IMR-90 (cell line): ENCODE data around the gene PDE6H. TPM values are rescaled to one million over a fixed set of nuclear protein-coding genes. Genes with fewer than 3 reads are reported as not detected.

Experiments
- ATAC-seq: fragments of 200-7000 bp; cut with Tn5 transposase; 2 replicates; pipeline ENCODE4 v1.9.1; 2020; ENCODE audit warnings: low read depth, mild to moderate bottlenecking, moderate library complexity
- BruUV-seq: library from RNA; stranded (reverse); fragments of 400-500 nt; replicated peaks from 2 replicates; lab custom pipeline; 2021; lab: Mats Ljungman, UMichigan
- CTCF ChIA-PET: fragments of 300-600 bp; formaldehyde crosslinking; extraction: SDS; loops from one replicate; lab custom pipeline; 2021; ENCODE audit warnings: antibody characterized with exemption; lab: Yijun Ruan, JAX
- POLR2A ChIA-PET: fragments of 300-600 bp; sonication (Branson Sonifier 250); formaldehyde crosslinking; loops from one replicate; lab custom pipeline; 2022; ENCODE audit warnings: antibody characterized with exemption; ENCODE audit not compliant: unreplicated experiment; lab: Charles Lee
- DNase-seq: peaks from one replicate; pipeline ENCODE4 v3.0.0; 2013
- H2AFZ ChIP-seq: replicated peaks from 2 replicates; pipeline ENCODE3; 2013; ENCODE audit warnings: low read length, mild to moderate bottlenecking; ENCODE audit not compliant: poor library complexity
- H2AK5ac ChIP-seq: 2 replicates; pipeline ENCODE4 v1.6.1; 2013; ENCODE audit warnings: low read depth, low read length, inconsistent platforms
- H2AK9ac ChIP-seq: replicated peaks from 2 replicates; pipeline ENCODE3; 2013; ENCODE audit warnings: mild to moderate bottlenecking, low read depth, low read length, moderate library complexity; ENCODE audit not compliant: poor library complexity
- H2BK120ac ChIP-seq: 2 replicates; pipeline ENCODE4 v1.6.1; 2013; ENCODE audit warnings: low read depth, low read length, inconsistent platforms
- H2BK15ac ChIP-seq: 3 replicates; pipeline ENCODE4 v1.6.1; 2013; ENCODE audit warnings: low read depth, low read length, inconsistent platforms
- H2BK20ac ChIP-seq: 2 replicates; pipeline ENCODE4 v1.6.1; 2013; ENCODE audit warnings: low read depth, mild to moderate bottlenecking, inconsistent platforms, low read length, moderate library complexity
- H2BK5ac ChIP-seq: 2 replicates; pipeline ENCODE4 v1.6.1; 2013; ENCODE audit warnings: mild to moderate bottlenecking, low read depth, low read length, inconsistent platforms; ENCODE audit not compliant: poor library complexity, severe bottlenecking
- H3K14ac ChIP-seq: replicated peaks from 2 replicates; pipeline ENCODE4 v1.6.1; 2013; ENCODE audit warnings: low read depth, low read length, inconsistent platforms
- H3K18ac ChIP-seq: 2 replicates; pipeline ENCODE4 v1.6.1; 2013; ENCODE audit warnings: low read depth, low read length, control low read depth
- H3K23ac ChIP-seq: 2 replicates; pipeline ENCODE4 v1.6.1; 2013; ENCODE audit warnings: low read depth, low read length, inconsistent platforms
- H3K27ac ChIP-seq: 2 replicates; pipeline ENCODE4 v1.5.1; 2013; ENCODE audit warnings: mild to moderate bottlenecking, control low read depth, low read length; ENCODE audit not compliant: insufficient read depth
- H3K27me3 ChIP-seq: 2 replicates; pipeline ENCODE4 v1.6.1; 2013; ENCODE audit warnings: low read length; ENCODE audit not compliant: control insufficient read depth, insufficient read depth
- H3K36me3 ChIP-seq: 2 replicates; pipeline ENCODE4 v1.6.1; 2013; ENCODE audit warnings: low read length, mixed read lengths; ENCODE audit not compliant: control insufficient read depth, insufficient read depth
- H3K4ac ChIP-seq: 2 replicates; pipeline ENCODE4 v1.6.1; 2013; ENCODE audit warnings: low read depth, low read length, inconsistent platforms
- H3K4me1 ChIP-seq: 2 replicates; pipeline ENCODE4 v1.6.1; 2013; ENCODE audit warnings: low read length, mixed read lengths; ENCODE audit not compliant: control insufficient read depth, insufficient read depth
- H3K4me2 ChIP-seq: 2 replicates; pipeline ENCODE4 v1.6.1; 2013; ENCODE audit warnings: low read depth, mild to moderate bottlenecking, control low read depth, low read length, moderate library complexity
- H3K4me3 ChIP-seq: 2 replicates; pipeline ENCODE4 v1.5.1; 2013; ENCODE audit warnings: low read depth, mild to moderate bottlenecking, control low read depth, low read length, moderate library complexity; ENCODE audit not compliant: insufficient read depth
- H3K56ac ChIP-seq: 2 replicates; pipeline ENCODE4 v1.6.1; 2013; ENCODE audit warnings: low read length, inconsistent platforms; ENCODE audit not compliant: insufficient read depth; ENCODE audit errors: extremely low read depth
- H3K79me1 ChIP-seq, 2 experiments: 2 replicates each; pipeline ENCODE4 v1.6.1; 2013; ENCODE audit warnings: low read length in 2 of 2, inconsistent platforms in 1 of 2, low read depth in 1 of 2
- H3K9ac ChIP-seq: 2 replicates; pipeline ENCODE4 v1.6.1; 2013; ENCODE audit warnings: low read depth, low read length, control low read depth
- H3K9me1 ChIP-seq: 2 replicates; pipeline ENCODE4 v1.6.1; 2013; ENCODE audit warnings: low read length, inconsistent platforms; ENCODE audit not compliant: insufficient read depth
- H3K9me3 ChIP-seq: 2 replicates; pipeline ENCODE4 v1.6.1; 2013; ENCODE audit warnings: low read length; ENCODE audit not compliant: control insufficient read depth, insufficient read depth
- H4K20me1 ChIP-seq: 2 replicates; pipeline ENCODE4 v1.6.1; 2013; ENCODE audit warnings: low read length, inconsistent platforms; ENCODE audit not compliant: insufficient read depth
- H4K5ac ChIP-seq: 2 replicates; pipeline ENCODE4 v1.6.1; 2013; ENCODE audit warnings: mild to moderate bottlenecking, low read depth, low read length, control low read depth
- H4K8ac ChIP-seq, 2 experiments: 2 replicates each; pipeline ENCODE4 v1.6.1; 2013; ENCODE audit warnings: low read depth in 2 of 2, low read length in 2 of 2, control low read depth in 1 of 2, inconsistent platforms in 1 of 2
- H4K91ac ChIP-seq: 2 replicates; pipeline ENCODE4 v1.6.1; 2013; ENCODE audit warnings: low read depth, low read length, inconsistent platforms; ENCODE audit not compliant: insufficient read depth
- CEBPB ChIP-seq: IDR thresholded peaks from 2 replicates; pipeline ENCODE4 v1.6.1; 2012; ENCODE audit warnings: low read depth, low read length, improper control_type of control experiment
- CTCF ChIP-seq: conservative IDR thresholded peaks from 2 replicates; pipeline ENCODE4 v1.5.1; 2012; ENCODE audit warnings: mild to moderate bottlenecking, low read depth, low read length, improper control_type of control experiment
- MAZ ChIP-seq: IDR thresholded peaks from 2 replicates; pipeline ENCODE4 v1.6.1; 2012; ENCODE audit warnings: low read depth, mild to moderate bottlenecking, low read length, improper control_type of control experiment, moderate library complexity, borderline replicate concordance
- MXI1 ChIP-seq: IDR thresholded peaks from 2 replicates; pipeline ENCODE4 v1.6.1; 2012; ENCODE audit warnings: low read depth, mild to moderate bottlenecking, low read length, moderate library complexity, borderline replicate concordance
- SMC3 ChIP-seq: fragments of 150-350 bp; IDR thresholded peaks from 2 replicates; pipeline ENCODE4 v1.6.1; 2016; ENCODE audit warnings: low read depth, mild to moderate bottlenecking, antibody characterized with exemption, low read length, moderate library complexity
- WGBS, 2 experiments: methylation state at CpG; one replicate each; pipeline versions ENCODE4 v1.1.5 to v1.1.7; 2013; ENCODE audit warnings: missing lambda C conversion rate in 2 of 2; ENCODE audit not compliant: insufficient read length in 1 of 2; ENCODE audit errors: extremely low coverage in 2 of 2; 5-methylcytosine and 5-hydroxymethylcytosine counted together
- dilution Hi-C: fragments of 300-500 bp; cut with HindIII; formaldehyde crosslinking; loops from one replicate; pipeline ENCODE4 v1.14.3; 2018; ENCODE audit warnings: low sequenced_read_pairs; ENCODE audit not compliant: unreplicated experiment
- in situ Hi-C: fragments of 300-500 bp; cut with MboI; formaldehyde crosslinking; loops from 3 replicates; pipeline ENCODE4 v1.14.3; 2019; ENCODE audit warnings: low sequenced_read_pairs, inconsistent platforms, mixed read lengths
- intact Hi-C: fragments of 100-400 bp; cut with micrococcal nuclease; formaldehyde crosslinking; loops from 2 replicates; pipeline ENCODE4 v1.10.0; 2022
- polyA plus RNA-seq, 3 experiments: library from polyadenylated mRNA; depleted of rRNA; stranded (reverse); fragments of >200 nt; gene quantifications; 2 replicates each; pipeline ENCODE4 v1.2.3, GENCODE V29; 2012; ENCODE audit warnings: low replicate concordance in 1 of 3
- total RNA-seq: library from RNA; depleted of rRNA; stranded (reverse); fragments of >200 nt; gene quantifications from 2 replicates; pipeline ENCODE4 v1.2.3, GENCODE V29; 2012

Gene PDE6H
- total and polyA plus RNA-seq, 2 of the 4 experiments (the other 2 are of a cell fraction) = not detected

- Histone ChIP-seq H3K4me3 (no peak overlapping the region), H3K79me1 (no peaks in the 10 kb centered on the region), H2BK15ac (no peak overlapping the region), H4K20me1 (no peaks in the 10 kb centered on the region), H4K5ac (no peak overlapping the region), H2BK20ac (no peak overlapping the region), H2AK5ac (no peak overlapping the region), H3K56ac (no peak overlapping the region), H2AFZ (no peak overlapping the region), H3K9ac (no peak overlapping the region), H3K36me3 (no peaks in the 10 kb centered on the region), H4K8ac (no peak overlapping the region), H3K4me1 (peaks cover 2% of the 10 kb centered on the region; the same call in 1 of the 2 replicates), H3K9me1 (no peaks in the 10 kb centered on the region), H3K27ac (no peak overlapping the region), H3K18ac (no peak overlapping the region; the same call in 1 of the 2 replicates), H3K27me3 (peaks cover 3% of the 10 kb centered on the region; the same call in 1 of the 2 replicates), H3K4me2 (no peak overlapping the region), H3K14ac (no peak overlapping the region), H4K91ac (no peak overlapping the region), H3K23ac (no peak overlapping the region), H2BK5ac (no peak overlapping the region), H3K9me3 (no peaks in the 10 kb centered on the region), H2BK120ac (no peak overlapping the region), H2AK9ac (no peak overlapping the region), H3K4ac (no peak overlapping the region)
- WGBS, 2 experiments = no CpG with 5 or more reads among the region's 1 CpG
- DNase-seq (no peak), ATAC-seq (no peak)
- CTCF ChIA-PET = interaction anchor here (0.6 kb wide), 1 partner anchor 122 kb away, joined by 4 read pairs; no protein-coding TSS in a partner anchor
- in situ Hi-C loops = loop anchor here (25.0 kb wide), 1 partner anchor 747 kb away; no protein-coding TSS in a partner anchor
- TF ChIP-seq CEBPB = no peak
- no peak for TF ChIP-seq CTCF
- TF ChIP-seq SMC3 = no peak
- TF ChIP-seq MAZ = no peak
- TF ChIP-seq MXI1 = no peak
- dilution Hi-C loops = no loop called here
- no TSS peak for BruUV-seq
- intact Hi-C loops = no loop called here
- POLR2A ChIA-PET = interaction anchor here (0.6 kb wide), 1 partner anchor 227 kb away, joined by 9 read pairs; no protein-coding TSS in a partner anchor
Observed at GRCh38 chr12:14984036-14984435, 11.2 kb downstream of the PDE6H start.
